Gastrocnemius medialis (tissue), 4 donors: Measurements from ENCODE around the gene SSR1.

Source experiments
- CTCF ChIP-seq, 5 experiments: fragments of 450-650 bp in 3 of 5; fragments of 200-600 bp in 2 of 5; sonication (generic) in 2 of 5; IDR thresholded peaks in 4 of 5; conservative IDR thresholded peaks in 1 of 5; 1 replicate in 4 of 5; 2 replicates in 1 of 5; pipeline ENCODE4 v1.5.1; 2016 to 2019; ENCODE audit warnings: antibody characterized with exemption in 5 of 5, mild to moderate bottlenecking in 3 of 5, moderate library complexity in 3 of 5
- POLR2A ChIP-seq, 2 donors: fragments of 450-650 bp; IDR thresholded peaks; one replicate each; pipeline ENCODE4 v1.6.1; 2017; ENCODE audit warnings: antibody characterized with exemption in 2 of 2, mild to moderate bottlenecking in 2 of 2, moderate library complexity in 2 of 2

DNA sequence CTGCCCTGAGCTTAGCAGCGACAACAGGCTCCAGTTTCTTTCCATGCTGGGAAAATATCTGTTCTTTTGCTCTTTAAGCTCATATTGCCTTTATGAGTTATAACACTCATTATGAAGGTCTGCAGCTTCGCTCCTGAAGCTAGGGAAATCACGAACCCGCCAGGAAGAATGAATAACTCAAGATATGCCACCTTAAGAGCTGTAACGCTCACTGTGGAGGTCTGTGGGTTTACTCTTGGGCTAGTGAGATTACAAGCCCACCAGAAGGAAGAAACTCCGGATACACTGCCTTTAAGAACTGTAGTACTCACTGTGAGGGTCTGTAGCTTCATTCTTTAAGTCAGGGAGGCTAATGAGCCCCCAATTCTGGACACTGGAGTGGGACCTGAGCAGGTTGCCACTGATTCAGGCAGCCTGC, 3.0 kb upstream of the SSR1 start:
- TF ChIP-seq CTCF (IDR thresholded peaks at IDR 0.05 in 4 of 5, conservative IDR thresholded peaks at IDR 0.05 in 1 of 5) (no peak), POLR2A (IDR thresholded peaks at IDR 0.05) (no peak)
